DMS114 treated with DMSO at 0.1 percent for 48 hours (cell line): ENCODE results near the gene MARK1.

Experiments used
- DNase-seq: peaks from one replicate; lab custom pipeline; 2025; ENCODE audit not compliant: unreplicated experiment; lab: John Stamatoyannopoulos, UW

MARK1 gene

GRCh38 chr1:220528679-220529501 is 954 bp downstream of the MARK1 start:
- no peak for DNase-seq

- no peak for DNase-seq
Measured at GRCh38 chr1:220529521-220530020, 1.6 kb downstream of the MARK1 start.

- DNase-seq: no peak
Measured at GRCh38 chr1:220533504-220534109, 5.7 kb downstream of the MARK1 start.

- DNase-seq: peak; percentile 7
Measured at GRCh38 chr1:220544901-220545303, 17.0 kb downstream of the MARK1 start.

GRCh38 chr1:220550811-220551399 is 23.0 kb downstream of the MARK1 start:
- DNase-seq: no peak

GRCh38 chr1:220551718-220552117 is 23.8 kb downstream of the MARK1 start:
- no peak for DNase-seq

GRCh38 chr1:220552672-220553260 is 24.8 kb downstream of the MARK1 start:
- DNase-seq: no peak

GRCh38 chr1:220556641-220557040 is 28.7 kb downstream of the MARK1 start:
- no peak for DNase-seq

- DNase-seq: no peak
Measured at GRCh38 chr1:220563564-220563963, 35.6 kb downstream of the MARK1 start.

- DNase-seq: no peak
Measured at GRCh38 chr1:220564216-220564615, 36.3 kb downstream of the MARK1 start.

- DNase-seq: no peak
Measured at GRCh38 chr1:220565670-220566069, 37.7 kb downstream of the MARK1 start.

GRCh38 chr1:220566869-220567268 is 38.9 kb downstream of the MARK1 start:
- no peak for DNase-seq

- no peak for DNase-seq
Measured at GRCh38 chr1:220572416-220572815, 44.5 kb downstream of the MARK1 start.

- DNase-seq: no peak
Measured at GRCh38 chr1:220573836-220574235, 45.9 kb downstream of the MARK1 start.

GRCh38 chr1:220575718-220576497 is 48.0 kb downstream of the MARK1 start:
- DNase-seq: no peak

- no peak for DNase-seq
Measured at GRCh38 chr1:220577926-220578325, 50.0 kb downstream of the MARK1 start.

- DNase-seq: no peak
Measured at GRCh38 chr1:220579317-220579716, 51.4 kb downstream of the MARK1 start.

- no peak for DNase-seq
Measured at GRCh38 chr1:220592714-220593113, 64.8 kb downstream of the MARK1 start.

GRCh38 chr1:220594356-220594755 is 66.4 kb downstream of the MARK1 start:
- DNase-seq: no peak

- DNase-seq: no peak
Measured at GRCh38 chr1:220595179-220595578, 67.2 kb downstream of the MARK1 start.

- no peak for DNase-seq
Measured at GRCh38 chr1:220604926-220605325, 77.0 kb downstream of the MARK1 start.
